HEK293 (cell line): Measurements from ENCODE around the gene YWHAE.

ENCODE experiments used
- PBX3 ChIP-seq: sonication (generic); formaldehyde crosslinking; IDR thresholded peaks from 2 replicates; pipeline ENCODE4 v1.8.1; 2022; ENCODE audit warnings: mild to moderate bottlenecking, moderate library complexity, missing genetic modification reagents
- PRDM4 ChIP-seq: fragments of 450-650 bp; formaldehyde crosslinking; IDR thresholded peaks from 2 replicates; pipeline ENCODE4 v1.5.1; 2017; ENCODE audit warnings: missing biosample characterization, missing genetic modification characterization
- REST ChIP-seq: fragments of 450-650 bp; formaldehyde crosslinking; IDR thresholded peaks from 2 replicates; pipeline ENCODE4 v1.5.1; 2016; ENCODE audit warnings: missing biosample characterization, missing genetic modification characterization
- SP2 ChIP-seq: fragments of 450-650 bp; formaldehyde crosslinking; IDR thresholded peaks from 2 replicates; pipeline ENCODE4 v1.5.1; 2016; ENCODE audit warnings: missing biosample characterization, missing genetic modification characterization
- WT1 ChIP-seq: fragments of 450-650 bp; formaldehyde crosslinking; IDR thresholded peaks from 2 replicates; pipeline ENCODE4 v1.5.1; 2016; ENCODE audit warnings: missing biosample characterization, missing genetic modification characterization
- ZBTB26 ChIP-seq: fragments of 450-650 bp; formaldehyde crosslinking; optimal IDR thresholded peaks from 2 replicates; pipeline ENCODE3; 2016; ENCODE audit warnings: missing biosample characterization, mild to moderate bottlenecking, missing genetic modification characterization
- ZFP37 ChIP-seq: fragments of 450-650 bp; formaldehyde crosslinking; IDR thresholded peaks from 2 replicates; pipeline ENCODE4 v1.5.1; 2016; ENCODE audit warnings: missing biosample characterization, missing genetic modification characterization
- ZNF549 ChIP-seq: fragments of 450-650 bp; IDR thresholded peaks from 2 replicates; pipeline ENCODE4 v1.5.1; 2018; ENCODE audit warnings: missing biosample characterization, missing genetic modification characterization, mild to moderate bottlenecking, inconsistent platforms, moderate library complexity
- TF ChIP-seq, protein P1 (sequence below): fragments of 450-650 bp; formaldehyde crosslinking; IDR thresholded peaks from 2 replicates; pipeline ENCODE4 v1.5.1; 2016; ENCODE audit warnings: missing biosample characterization, missing genetic modification characterization
- TF ChIP-seq, protein P2 (sequence below): fragments of 450-650 bp; formaldehyde crosslinking; IDR thresholded peaks from 2 replicates; pipeline ENCODE4 v1.5.1; 2016; ENCODE audit warnings: missing biosample characterization, missing genetic modification characterization

GRCh38 chr17:1344521-1344920 is 55.5 kb downstream of the YWHAE start:
- TF ChIP-seq, protein P1, sequence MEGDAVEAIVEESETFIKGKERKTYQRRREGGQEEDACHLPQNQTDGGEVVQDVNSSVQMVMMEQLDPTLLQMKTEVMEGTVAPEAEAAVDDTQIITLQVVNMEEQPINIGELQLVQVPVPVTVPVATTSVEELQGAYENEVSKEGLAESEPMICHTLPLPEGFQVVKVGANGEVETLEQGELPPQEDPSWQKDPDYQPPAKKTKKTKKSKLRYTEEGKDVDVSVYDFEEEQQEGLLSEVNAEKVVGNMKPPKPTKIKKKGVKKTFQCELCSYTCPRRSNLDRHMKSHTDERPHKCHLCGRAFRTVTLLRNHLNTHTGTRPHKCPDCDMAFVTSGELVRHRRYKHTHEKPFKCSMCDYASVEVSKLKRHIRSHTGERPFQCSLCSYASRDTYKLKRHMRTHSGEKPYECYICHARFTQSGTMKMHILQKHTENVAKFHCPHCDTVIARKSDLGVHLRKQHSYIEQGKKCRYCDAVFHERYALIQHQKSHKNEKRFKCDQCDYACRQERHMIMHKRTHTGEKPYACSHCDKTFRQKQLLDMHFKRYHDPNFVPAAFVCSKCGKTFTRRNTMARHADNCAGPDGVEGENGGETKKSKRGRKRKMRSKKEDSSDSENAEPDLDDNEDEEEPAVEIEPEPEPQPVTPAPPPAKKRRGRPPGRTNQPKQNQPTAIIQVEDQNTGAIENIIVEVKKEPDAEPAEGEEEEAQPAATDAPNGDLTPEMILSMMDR (tag by site-specific recombination), result no peak
- TF ChIP-seq SP2 (tag by site-specific recombination) (no peak), REST (tag by site-specific recombination) (no peak), ZNF549 (tag by site-specific recombination) (no peak), PRDM4 (tag by site-specific recombination) (no peak), PBX3 (CRISPR knock-in tag) (no peak), WT1 (tag by site-specific recombination) (no peak), ZFP37 (tag by site-specific recombination) (no peak), ZBTB26 (tag by site-specific recombination) (no peak)
- TF ChIP-seq, protein P2, sequence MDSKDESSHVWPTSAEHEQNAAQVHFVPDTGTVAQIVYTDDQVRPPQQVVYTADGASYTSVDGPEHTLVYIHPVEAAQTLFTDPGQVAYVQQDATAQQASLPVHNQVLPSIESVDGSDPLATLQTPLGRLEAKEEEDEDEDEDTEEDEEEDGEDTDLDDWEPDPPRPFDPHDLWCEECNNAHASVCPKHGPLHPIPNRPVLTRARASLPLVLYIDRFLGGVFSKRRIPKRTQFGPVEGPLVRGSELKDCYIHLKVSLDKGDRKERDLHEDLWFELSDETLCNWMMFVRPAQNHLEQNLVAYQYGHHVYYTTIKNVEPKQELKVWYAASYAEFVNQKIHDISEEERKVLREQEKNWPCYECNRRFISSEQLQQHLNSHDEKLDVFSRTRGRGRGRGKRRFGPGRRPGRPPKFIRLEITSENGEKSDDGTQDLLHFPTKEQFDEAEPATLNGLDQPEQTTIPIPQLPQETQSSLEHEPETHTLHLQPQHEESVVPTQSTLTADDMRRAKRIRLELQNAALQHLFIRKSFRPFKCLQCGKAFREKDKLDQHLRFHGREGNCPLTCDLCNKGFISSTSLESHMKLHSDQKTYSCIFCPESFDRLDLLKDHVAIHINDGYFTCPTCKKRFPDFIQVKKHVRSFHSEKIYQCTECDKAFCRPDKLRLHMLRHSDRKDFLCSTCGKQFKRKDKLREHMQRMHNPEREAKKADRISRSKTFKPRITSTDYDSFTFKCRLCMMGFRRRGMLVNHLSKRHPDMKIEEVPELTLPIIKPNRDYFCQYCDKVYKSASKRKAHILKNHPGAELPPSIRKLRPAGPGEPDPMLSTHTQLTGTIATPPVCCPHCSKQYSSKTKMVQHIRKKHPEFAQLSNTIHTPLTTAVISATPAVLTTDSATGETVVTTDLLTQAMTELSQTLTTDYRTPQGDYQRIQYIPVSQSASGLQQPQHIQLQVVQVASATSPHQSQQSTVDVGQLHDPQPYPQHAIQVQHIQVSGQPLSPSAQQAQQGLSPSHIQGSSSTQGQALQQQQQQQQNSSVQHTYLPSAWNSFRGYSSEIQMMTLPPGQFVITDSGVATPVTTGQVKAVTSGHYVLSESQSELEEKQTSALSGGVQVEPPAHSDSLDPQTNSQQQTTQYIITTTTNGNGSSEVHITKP (tag by site-specific recombination), result no peak
